PC-9 (cell line): ENCODE data around the gene SPRYD3.

Experiments used
- EZH2 ChIP-seq: fragments of 200-600 bp; sonication (generic); IDR thresholded peaks from 2 replicates; pipeline ENCODE4 v1.8.0; 2017; ENCODE audit warnings: antibody characterized with exemption, low read depth
- TF ChIP-seq, protein P1 (sequence below): fragments of 200-600 bp; sonication (generic); conservative IDR thresholded peaks from 2 replicates; pipeline ENCODE4 v1.6.1; 2017; ENCODE audit warnings: mixed run types, antibody characterized with exemption, mild to moderate bottlenecking, moderate library complexity

DNA sequence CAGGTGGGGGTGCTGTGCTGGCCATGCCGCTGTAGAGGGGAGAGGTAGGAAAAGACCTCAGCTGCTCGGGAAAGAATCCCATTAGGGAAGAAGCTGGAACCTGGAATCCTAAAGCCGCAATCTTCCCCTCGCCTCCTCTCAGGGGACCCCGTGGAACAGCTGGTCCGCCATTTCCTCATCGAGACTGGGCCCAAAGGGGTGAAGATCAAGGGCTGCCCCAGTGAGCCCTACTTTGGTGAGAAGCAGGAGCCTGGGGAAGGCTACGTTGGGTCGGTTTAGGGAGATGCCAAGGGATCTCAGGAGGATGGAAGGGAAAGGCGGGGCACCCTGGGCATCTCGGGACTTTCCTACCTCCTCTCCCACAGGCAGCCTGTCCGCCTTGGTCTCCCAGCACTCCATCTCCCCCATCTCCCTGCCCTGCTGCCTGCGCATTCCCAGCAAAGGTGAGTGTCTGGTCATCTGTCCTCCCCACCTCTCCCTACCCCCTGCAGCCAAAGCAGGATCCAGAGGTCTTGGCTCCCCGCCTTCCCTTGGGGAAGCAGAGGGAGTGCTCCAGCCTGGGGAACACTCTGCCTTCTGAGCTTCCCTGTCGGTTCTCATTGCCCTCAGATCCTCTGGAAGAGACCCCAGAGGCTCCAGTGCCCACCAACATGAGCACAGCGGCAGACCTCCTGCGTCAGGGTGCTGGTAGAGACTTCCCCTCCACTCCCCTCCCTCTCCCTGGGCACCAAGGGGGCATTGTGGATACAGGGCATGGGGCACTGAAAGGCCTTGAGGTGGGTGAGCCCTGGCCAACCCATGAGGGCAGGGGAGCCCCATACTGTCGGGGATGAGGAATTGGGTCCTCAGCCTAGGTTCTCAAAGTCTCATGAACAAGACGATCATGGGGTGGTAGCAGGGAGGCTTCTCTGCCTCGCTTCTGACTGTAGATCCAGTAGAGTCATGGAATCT is 16.9 kb downstream of the SPRYD3 start:
- TF ChIP-seq, protein P1, sequence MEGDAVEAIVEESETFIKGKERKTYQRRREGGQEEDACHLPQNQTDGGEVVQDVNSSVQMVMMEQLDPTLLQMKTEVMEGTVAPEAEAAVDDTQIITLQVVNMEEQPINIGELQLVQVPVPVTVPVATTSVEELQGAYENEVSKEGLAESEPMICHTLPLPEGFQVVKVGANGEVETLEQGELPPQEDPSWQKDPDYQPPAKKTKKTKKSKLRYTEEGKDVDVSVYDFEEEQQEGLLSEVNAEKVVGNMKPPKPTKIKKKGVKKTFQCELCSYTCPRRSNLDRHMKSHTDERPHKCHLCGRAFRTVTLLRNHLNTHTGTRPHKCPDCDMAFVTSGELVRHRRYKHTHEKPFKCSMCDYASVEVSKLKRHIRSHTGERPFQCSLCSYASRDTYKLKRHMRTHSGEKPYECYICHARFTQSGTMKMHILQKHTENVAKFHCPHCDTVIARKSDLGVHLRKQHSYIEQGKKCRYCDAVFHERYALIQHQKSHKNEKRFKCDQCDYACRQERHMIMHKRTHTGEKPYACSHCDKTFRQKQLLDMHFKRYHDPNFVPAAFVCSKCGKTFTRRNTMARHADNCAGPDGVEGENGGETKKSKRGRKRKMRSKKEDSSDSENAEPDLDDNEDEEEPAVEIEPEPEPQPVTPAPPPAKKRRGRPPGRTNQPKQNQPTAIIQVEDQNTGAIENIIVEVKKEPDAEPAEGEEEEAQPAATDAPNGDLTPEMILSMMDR, result peak; percentile 51; the same call in 1 of the 2 replicates
- no peak for TF ChIP-seq EZH2
